Suprapubic skin (tissue), 4 donors: Measurements from ENCODE around the gene GFAP. TPM values are rescaled to one million over a fixed set of nuclear protein-coding genes. Genes with fewer than 3 reads are reported as not detected.
"Not testable (repeated sequence)": the region's sequence is repeated elsewhere in the genome, so short reads cannot be mapped to it uniquely, and the experiment has no call there.

Experiments
- DNase-seq, 2 donors: peaks; one replicate each; pipeline ENCODE4 v3.0.0-alpha.2; 2019; ENCODE audit warnings: low spot score in 2 of 2
- H3K27ac ChIP-seq: fragments of 200-600 bp; sonication (generic); one replicate; pipeline ENCODE4 v1.5.1; 2019
- H3K27me3 ChIP-seq: fragments of 200-600 bp; sonication (generic); one replicate; pipeline ENCODE4 v1.5.1; 2019
- H3K36me3 ChIP-seq: fragments of 200-600 bp; sonication (generic); one replicate; pipeline ENCODE4 v1.5.1; 2019
- H3K4me1 ChIP-seq: fragments of 200-600 bp; sonication (generic); one replicate; pipeline ENCODE4 v1.5.1; 2019
- H3K4me3 ChIP-seq: fragments of 200-600 bp; sonication (generic); one replicate; pipeline ENCODE4 v1.5.1; 2019; ENCODE audit warnings: mild to moderate bottlenecking
- H3K9me3 ChIP-seq: fragments of 200-600 bp; sonication (generic); one replicate; pipeline ENCODE4 v1.5.1; 2019
- CTCF ChIP-seq, 2 donors: fragments of 200-600 bp in 1 of 2; fragments of 450-650 bp in 1 of 2; sonication (generic) in 1 of 2; IDR thresholded peaks; one replicate each; pipeline ENCODE4 v1.5.1; 2016 to 2019; ENCODE audit warnings: antibody characterized with exemption in 2 of 2, mild to moderate bottlenecking in 1 of 2, moderate library complexity in 1 of 2
- EP300 ChIP-seq: sonication (generic); formaldehyde crosslinking; IDR thresholded peaks from one replicate; pipeline ENCODE4 v1.6.1; 2017; ENCODE audit warnings: antibody characterized with exemption
- POLR2A ChIP-seq, 2 donors: fragments of 450-650 bp; IDR thresholded peaks; one replicate each; pipeline ENCODE4 v1.6.1; 2017; ENCODE audit warnings: antibody characterized with exemption in 2 of 2, mild to moderate bottlenecking in 2 of 2, moderate library complexity in 2 of 2
- POLR2AphosphoS5 ChIP-seq, 3 donors: sonication (generic); formaldehyde crosslinking; IDR thresholded peaks; one replicate each; pipeline ENCODE4 v1.6.1; 2017; ENCODE audit warnings: antibody characterized with exemption in 3 of 3
- WGBS: methylation state at CpG from one replicate; pipeline ENCODE4 v1.1.5; 2018; 5-methylcytosine and 5-hydroxymethylcytosine counted together
- total RNA-seq, 4 donors: library from RNA; depleted of rRNA; stranded (reverse); fragments of >200 nt; gene quantifications; one replicate each; pipeline ENCODE4 v1.1.0, GENCODE V29; 2016

The GFAP gene
- total RNA-seq, 4 donors from 2014 or later = 0.72 to 5.9 TPM; not detected in 2

- H3K4me3 ChIP-seq = peak within 1 kb of the TSS; percentile 74
- no peaks in the 10 kb centered on the region for H3K36me3 ChIP-seq
- TF ChIP-seq CTCF (IDR thresholded peaks at IDR 0.05) (no peak), POLR2AphosphoS5 (IDR thresholded peaks at IDR 0.05) (peak in 2 of 3 donors; percentile 20 to 45)
- H3K4me1 ChIP-seq = peaks cover 13% of the 10 kb centered on the region
- H3K9me3 ChIP-seq = no peaks in the 10 kb centered on the region
- no peaks in the 10 kb centered on the region for H3K27me3 ChIP-seq
- peak; percentile 91 to 95 for DNase-seq
- no peak within 1 kb of the TSS for H3K27ac ChIP-seq
- WGBS = 16% methylated on average over 9 of the region's 62 CpGs
These were observed 32.4 kb upstream of the GFAP start, which contains the start of gene KIF18B for GRCh38 chr17:44947461-44948314. KIF18B (minus strand) TSS chr17:44947773; CDS start chr17:44936344, 11,429 bp downstream.

GRCh38 chr17:44945652-44946051 is 30.4 kb upstream of the GFAP start:
- WGBS = 86% methylated on average over 10 of the region's 10 CpGs
- H3K27ac ChIP-seq = not testable (repeated sequence)

GRCh38 chr17:44942456-44942855 is 27.2 kb upstream of the GFAP start:
- Histone ChIP-seq H3K4me3 (no peak overlapping the region), H3K27ac (no peak overlapping the region), H3K27me3 (no peaks in the 10 kb centered on the region), H3K4me1 (peaks cover 10% of the 10 kb centered on the region), H3K9me3 (no peaks in the 10 kb centered on the region), H3K36me3 (no peaks in the 10 kb centered on the region)
- DNase-seq = no peak
- TF ChIP-seq POLR2AphosphoS5 (IDR thresholded peaks at IDR 0.05) (no peak), EP300 (no peak), CTCF (IDR thresholded peaks at IDR 0.05) (no peak), POLR2A (IDR thresholded peaks at IDR 0.05) (no peak)
- 84% methylated on average over 4 of the region's 4 CpGs for WGBS

More at GRCh38 chr17:44945652-44946051, 30.4 kb upstream of the GFAP start:
- H3K9me3 ChIP-seq, H3K27me3 ChIP-seq, DNase-seq, H3K36me3 ChIP-seq, H3K4me3 ChIP-seq: not testable (repeated sequence)
- H3K4me1 ChIP-seq = peaks cover 13% of the 10 kb centered on the region

- no peak overlapping the region for H3K27ac ChIP-seq
- WGBS = 60% methylated on average over 8 of the region's 9 CpGs
- DNase-seq = no peak
- peaks cover 3% of the 10 kb centered on the region for H3K4me1 ChIP-seq
- no peaks in the 10 kb centered on the region for H3K36me3 ChIP-seq
- H3K27me3 ChIP-seq = no peaks in the 10 kb centered on the region
- no peaks in the 10 kb centered on the region for H3K9me3 ChIP-seq
- no peak overlapping the region for H3K4me3 ChIP-seq
- no peak for TF ChIP-seq EP300
- TF ChIP-seq POLR2A (IDR thresholded peaks at IDR 0.05) = no peak
- no peak for TF ChIP-seq POLR2AphosphoS5 (IDR thresholded peaks at IDR 0.05)
- no peak for TF ChIP-seq CTCF (IDR thresholded peaks at IDR 0.05)
These were observed 26.5 kb upstream of the GFAP start for GRCh38 chr17:44941712-44942331.

- 63% methylated on average over 1 of the region's 1 CpG for WGBS
- no peak for DNase-seq
- Histone ChIP-seq H3K9me3 (no peaks in the 10 kb centered on the region), H3K27ac (no peak overlapping the region), H3K36me3 (no peaks in the 10 kb centered on the region), H3K4me1 (no peaks in the 10 kb centered on the region), H3K27me3 (no peaks in the 10 kb centered on the region), H3K4me3 (no peak overlapping the region)
- no peak for TF ChIP-seq POLR2AphosphoS5 (IDR thresholded peaks at IDR 0.05)
- no peak for TF ChIP-seq CTCF (IDR thresholded peaks at IDR 0.05)
- TF ChIP-seq POLR2A (IDR thresholded peaks at IDR 0.05) = no peak
- no peak for TF ChIP-seq EP300
These were observed 25.5 kb upstream of the GFAP start for GRCh38 chr17:44940768-44941167.
